Measurements from ENCODE around the gene POLR1G.
"Not testable (repeated sequence)": the region's sequence is repeated elsewhere in the genome, so short reads cannot be mapped to it uniquely, and the experiment has no call there.

Gene POLR1G

DNA sequence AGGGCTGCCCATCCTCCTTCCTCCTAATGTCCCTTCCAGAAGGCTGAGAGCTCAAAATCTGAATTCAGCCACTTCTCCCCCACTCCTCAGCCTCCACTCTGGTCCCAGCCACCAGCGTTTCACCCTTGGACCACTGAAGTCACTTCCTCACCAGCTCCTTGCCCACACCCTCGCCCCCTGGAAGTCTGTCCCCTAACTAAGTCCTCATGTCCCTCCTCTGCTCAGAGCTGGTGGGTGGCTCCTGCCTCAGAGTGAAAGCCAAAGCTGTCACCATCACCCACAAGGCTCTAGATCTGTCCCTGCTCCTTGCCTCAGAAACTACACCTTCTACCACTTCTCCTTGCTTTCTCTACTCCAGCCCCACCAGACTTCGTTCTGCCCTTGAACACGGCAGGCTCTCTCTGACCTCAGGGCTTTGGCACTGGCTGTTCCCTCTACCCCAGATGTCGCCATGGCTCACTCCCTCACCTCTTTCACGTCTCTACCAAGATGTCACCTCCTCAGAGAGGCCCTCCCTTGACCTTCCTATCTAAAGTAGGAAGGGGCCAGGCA is 15.6 kb downstream of the POLR1G start:
- no peak for DNase-seq

- no peak for DNase-seq
Measured at GRCh38 chr19:45423033-45423588, 16.7 kb downstream of the POLR1G start.

GRCh38 chr19:45423589-45424190 is 17.2 kb downstream of the POLR1G start, which contains the start of gene ERCC1:
ERCC1 (minus strand) TSS chr19:45423917; CDS start chr19:45423374, 543 bp downstream.
- DNase-seq = peak; percentile 97

DNA sequence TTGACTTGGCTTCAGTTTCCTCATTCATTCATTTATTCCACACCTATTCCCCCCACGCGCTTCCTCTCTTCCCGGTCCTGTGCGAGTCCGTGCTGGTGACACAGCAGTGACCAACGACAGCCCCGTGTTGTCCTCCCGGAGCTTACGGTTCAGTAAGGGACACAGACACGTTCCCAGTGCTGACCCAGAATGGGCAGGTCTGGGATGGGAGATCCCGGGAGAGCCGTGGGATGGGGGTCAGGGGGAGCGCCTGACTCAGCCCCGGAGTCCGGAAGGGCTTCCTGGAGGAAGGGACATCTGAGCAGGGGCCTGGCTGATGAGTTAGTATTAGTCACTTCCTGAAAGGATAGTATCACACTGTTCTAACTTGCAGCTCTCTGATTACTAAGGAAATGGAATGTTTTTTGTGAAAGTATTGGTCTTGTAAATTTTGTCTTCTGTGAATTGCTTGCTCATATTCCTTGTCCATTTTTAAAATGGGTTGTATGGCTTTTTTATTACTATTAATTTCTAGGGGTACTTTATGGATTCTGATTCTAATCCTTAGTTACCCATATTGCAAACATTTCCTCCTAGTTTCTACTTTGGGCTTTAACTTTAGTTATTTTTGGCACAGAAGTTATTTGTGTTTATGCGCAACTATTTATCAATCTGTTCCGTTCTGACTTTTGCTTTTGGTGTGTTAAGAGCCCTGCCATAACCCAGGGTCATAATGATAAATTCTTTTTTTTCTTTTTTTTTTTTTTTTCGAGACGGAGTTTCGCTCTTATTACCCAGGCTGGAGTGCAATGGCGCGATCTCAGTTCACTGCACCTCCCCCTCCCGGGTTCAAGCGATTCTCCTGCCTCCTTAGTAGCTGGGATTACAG is 18.0 kb downstream of the POLR1G start:
- DNase-seq = peak in 1 of 2 experiments; percentile 52

- DNase-seq = no peak
Measured at GRCh38 chr19:45428384-45429231, 22.2 kb downstream of the POLR1G start.

DNA sequence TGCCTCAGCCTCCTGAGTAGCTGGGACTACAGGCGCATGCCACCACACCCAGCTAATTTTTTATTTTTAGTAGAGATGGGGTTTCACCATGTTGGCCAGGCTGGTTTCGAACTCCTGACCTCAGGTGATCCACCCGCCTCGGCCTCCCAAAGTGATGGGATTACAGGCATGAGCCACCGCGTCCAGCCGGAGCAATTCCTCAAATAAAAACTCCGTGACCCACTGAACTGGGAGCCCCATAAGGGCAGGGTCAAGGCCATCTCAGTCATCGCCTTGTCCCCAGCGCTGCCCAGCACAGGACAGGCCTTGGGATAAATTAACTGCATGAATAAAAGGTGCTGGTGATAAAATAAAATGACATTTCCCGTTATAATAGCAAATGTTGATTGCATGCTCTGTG is 23.5 kb downstream of the POLR1G start:
- not testable (repeated sequence) for DNase-seq

- not testable (repeated sequence) for DNase-seq
Measured at GRCh38 chr19:45431008-45431407, 24.6 kb downstream of the POLR1G start.

GRCh38 chr19:45432543-45432942 is 26.1 kb downstream of the POLR1G start:
- DNase-seq = not testable (repeated sequence)

DNA sequence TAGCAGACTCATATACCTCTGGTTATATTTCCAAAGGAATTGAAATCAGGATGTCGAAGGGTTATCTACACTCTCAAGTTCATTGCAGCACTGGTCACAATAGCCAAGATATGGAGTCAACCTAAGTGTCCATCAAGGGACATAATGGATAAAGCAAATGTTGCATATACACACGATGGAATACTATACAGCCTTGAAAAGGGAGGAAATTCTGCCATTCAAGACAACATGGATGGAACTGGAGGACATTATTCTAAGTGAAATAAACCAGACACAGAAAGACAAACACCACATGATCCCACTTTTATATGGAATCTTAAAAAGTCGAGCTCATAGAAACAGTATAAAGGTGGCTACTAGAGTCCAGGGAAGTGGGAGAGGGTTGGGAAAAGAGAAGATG is 30.9 kb downstream of the POLR1G start:
- no peak for DNase-seq

- no peak for DNase-seq
Measured at GRCh38 chr19:45439190-45439568, 32.7 kb downstream of the POLR1G start.

- peak; percentile 67 to 75 for DNase-seq
Measured at GRCh38 chr19:45439569-45440258, 33.3 kb downstream of the POLR1G start.

DNA sequence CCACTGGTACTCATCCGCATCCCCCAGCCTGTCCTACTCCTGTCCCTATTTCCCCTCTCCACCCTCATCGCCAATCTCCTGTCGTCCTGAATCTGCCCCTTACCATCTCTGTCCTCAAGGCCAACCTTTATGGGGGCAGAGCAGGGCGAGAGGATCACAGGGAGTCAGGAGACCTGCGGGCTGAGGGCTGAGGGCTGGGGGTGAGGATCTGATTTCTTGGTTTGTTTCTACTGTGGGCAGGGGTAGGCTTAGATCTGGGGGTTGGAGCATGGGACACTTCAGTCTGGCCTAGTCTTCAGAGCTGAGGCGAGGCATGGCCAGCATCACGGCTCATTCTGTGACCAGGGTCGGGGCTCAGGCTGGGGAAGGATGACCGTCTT is 33.8 kb downstream of the POLR1G start:
- DNase-seq = no peak

DNA sequence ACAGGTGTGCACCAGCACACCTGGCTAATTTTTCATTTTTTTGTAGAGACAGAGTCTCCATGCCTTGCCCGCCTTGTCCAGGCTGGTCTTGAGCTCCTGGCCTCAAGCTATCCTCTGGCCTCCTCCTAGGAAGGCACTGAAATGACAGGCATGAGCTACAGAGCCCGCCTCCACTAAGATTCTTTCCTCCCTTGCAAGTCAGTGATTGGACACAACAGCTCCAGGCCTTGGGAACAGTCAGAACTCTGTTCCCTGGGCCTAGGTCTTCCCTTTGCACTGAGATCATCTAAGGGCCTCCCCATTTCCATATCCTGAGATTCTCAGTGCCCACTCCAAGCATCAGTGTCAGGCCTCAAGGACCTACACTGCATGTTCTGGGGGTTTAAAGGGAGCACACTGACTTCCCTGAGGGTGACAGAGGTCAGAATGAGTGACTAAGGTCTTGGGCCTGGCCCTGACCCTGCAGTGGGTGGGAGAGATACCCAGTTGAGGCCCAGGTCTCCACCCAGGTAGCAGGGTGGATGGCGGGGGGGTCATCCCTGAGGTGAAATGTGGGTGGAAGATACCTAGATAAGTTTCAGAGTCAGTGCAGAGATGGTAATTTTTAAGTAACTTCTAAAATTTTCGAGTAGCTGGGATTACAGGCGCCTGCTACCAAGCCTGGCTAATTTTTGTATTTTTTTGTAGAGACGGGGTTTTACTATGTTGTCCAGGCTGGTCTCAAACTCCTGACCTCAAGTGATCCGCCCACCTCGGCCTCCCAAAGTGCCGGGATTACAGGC is 34.6 kb downstream of the POLR1G start:
- DNase-seq = no peak

GRCh38 chr19:45442408-45442777 is 35.9 kb downstream of the POLR1G start:
- DNase-seq = no peak

DNA sequence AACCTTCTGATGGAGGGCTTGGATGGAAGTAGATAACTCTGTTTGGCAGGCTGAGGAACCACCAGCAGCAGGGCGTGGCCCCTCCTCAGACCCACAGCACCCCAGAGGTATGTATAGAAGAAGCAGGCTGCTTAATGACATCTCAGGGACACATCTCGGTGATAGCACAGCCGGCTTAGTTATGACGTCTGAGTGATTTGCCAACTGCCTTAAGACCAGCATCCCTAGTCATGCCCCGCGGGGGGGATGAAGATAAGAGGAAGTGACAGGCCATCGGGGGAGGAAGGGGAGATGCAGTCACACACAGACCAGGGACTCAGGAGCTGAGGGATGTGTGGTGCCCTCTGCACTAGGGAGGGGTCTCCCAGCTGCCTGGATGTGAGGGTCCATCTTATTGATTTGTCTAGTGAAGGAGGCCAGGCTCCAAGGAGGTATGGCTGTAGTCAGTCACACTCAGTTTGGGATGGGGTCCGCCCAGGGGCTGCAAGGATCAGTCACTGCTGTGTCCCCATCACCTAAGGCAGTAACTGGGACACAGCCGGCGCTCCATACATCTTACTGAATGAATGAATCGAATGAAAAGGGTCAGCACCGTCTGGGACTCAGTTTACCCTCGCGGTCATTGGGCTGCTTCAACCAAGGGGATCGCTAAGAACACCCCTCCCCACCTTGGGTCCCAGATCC is 36.5 kb downstream of the POLR1G start:
- no peak for DNase-seq

- peak; percentile 53 to 61 for DNase-seq
Measured at GRCh38 chr19:45443462-45444317, 37.2 kb downstream of the POLR1G start.

GRCh38 chr19:45444318-45445041 is 38.0 kb downstream of the POLR1G start:
- DNase-seq = peak; percentile 27 to 29

DNA sequence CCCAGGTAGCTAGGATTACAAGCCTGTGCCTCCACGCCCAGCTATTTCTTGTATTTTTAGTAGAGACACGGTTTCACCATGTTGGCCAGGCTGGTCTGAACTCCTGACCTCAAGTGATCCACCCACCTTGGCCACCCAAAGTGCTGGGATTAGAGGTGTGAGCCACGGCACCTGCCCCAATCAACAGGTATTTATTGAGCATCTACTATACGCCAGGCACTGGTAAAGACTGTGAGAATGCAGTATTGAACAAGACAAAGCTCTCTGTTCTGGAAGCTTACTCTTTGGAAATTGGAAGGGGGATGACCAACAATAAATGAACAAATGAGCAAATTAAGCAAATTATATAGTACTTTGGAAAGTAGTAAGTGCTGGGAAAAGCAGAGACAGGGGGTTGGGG is 38.7 kb downstream of the POLR1G start:
- no peak for DNase-seq

GRCh38 chr19:45446295-45446694 is 39.9 kb downstream of the POLR1G start:
- DNase-seq = peak in 1 of 2 experiments; percentile 22
